Amniotic epithelial cell (primary cell): ENCODE data around the gene CENPVL1.
"Not testable (repeated sequence)": the region's sequence is repeated elsewhere in the genome, so short reads cannot be mapped to it uniquely, and the experiment has no call there.

ENCODE experiments used
- DNase-seq: peaks from one replicate; pipeline ENCODE4 v3.0.0-alpha.2; 2010; ENCODE audit warnings: low read depth

Gene CENPVL1

DNA sequence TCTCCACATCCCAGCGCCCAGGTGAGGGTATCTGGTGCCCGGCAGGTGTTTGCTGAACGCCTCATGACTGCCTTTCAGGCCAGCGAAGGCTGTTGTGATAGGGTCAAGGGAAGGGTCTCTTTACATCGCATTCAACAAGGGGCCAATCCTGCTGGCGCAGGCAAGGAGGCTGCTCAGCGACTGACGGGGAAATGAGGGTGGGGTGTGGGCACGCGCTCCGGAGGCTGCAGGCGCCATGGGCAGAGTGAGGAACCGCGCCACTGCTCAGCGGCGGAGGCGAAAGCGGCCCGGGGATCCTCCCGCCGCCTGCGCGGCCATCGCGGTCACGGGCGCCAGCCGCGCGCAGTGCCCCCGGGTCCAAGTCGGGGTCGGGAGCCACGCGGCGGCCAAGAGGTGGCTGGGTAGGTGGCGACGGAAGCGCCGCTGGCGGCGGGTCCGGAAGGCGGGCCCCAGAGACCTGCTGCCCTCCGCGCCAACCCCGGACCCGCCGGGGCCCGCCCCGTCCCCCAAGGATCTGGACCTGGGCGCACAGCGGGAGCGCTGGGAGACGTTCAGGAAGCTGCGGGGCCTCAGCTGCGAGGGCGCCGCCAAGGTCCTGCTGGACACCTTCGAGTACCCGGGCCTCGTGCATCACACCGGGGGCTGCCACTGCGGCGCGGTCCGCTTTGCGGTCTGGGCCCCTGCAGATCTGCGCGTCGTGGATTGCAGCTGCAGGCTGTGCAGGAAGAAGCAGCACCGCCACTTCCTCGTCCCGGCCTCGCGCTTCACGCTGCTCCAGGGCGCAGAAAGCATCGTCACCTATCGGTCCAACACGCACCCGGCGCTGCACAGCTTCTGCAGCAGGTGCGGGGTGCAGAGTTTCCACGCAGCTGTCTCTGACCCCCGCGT is at the start of gene CENPVL1:
Gene CENPVL1, plus strand, starts transcription at position 236 of the 888 bp plus-strand sequence. Its CDS starts 0 bp downstream, at position 236.
- not testable (repeated sequence) for DNase-seq

DNA sequence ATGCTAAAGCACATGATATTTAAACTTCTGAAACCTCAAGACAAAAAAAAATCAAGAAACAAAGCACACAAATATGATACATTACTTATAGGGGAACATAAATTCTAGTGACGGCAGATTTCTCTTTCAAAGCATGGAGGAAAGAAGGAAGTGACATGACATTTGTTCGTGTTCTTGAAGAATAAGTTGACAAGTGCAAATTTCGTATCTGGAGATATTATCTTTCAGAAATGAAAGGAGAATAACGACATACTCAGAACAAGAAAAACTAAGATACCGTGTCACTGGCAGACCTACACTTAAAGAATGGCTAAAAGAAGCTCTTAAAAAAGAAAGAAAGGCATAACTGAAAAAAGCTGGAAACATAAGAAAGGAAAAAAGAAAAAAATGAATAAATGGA is 44.3 kb upstream of the CENPVL1 start:
- no peak for DNase-seq

DNA sequence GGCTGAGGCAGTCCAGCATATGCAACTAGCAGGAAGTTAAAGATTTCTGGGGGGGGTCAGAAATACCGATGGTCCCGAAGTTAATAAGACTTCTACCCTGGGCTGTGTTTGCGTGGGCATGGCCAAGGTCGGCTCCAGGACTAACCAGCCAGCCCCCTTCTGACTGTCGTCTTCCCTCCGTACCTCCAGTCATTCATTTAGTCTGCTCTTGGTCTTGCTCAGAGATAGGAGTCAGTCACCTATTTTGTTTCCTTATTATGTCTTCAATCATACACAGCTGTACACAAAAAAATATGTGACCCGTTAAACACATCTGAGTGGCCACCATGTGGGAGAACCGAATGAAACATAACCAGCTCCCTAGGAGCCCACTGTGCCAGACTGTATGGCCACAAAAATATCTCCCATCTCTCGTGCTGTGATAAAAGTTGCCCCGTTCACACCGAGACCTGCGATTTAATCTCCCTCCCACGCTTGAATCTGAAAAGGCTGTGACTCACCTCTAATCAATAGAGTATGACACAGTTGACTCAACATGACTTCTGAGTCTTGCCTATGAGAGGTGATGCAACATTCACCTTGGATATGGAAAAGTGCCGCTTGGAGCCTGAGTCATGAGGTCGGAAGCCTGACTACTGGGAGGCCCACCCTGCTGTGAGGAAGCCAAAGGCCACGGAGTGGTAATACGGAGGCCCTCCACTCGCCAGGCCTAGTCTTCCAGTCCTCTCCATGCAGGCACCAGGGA is 30.5 kb upstream of the CENPVL1 start:
- DNase-seq, result not testable (repeated sequence)

DNA sequence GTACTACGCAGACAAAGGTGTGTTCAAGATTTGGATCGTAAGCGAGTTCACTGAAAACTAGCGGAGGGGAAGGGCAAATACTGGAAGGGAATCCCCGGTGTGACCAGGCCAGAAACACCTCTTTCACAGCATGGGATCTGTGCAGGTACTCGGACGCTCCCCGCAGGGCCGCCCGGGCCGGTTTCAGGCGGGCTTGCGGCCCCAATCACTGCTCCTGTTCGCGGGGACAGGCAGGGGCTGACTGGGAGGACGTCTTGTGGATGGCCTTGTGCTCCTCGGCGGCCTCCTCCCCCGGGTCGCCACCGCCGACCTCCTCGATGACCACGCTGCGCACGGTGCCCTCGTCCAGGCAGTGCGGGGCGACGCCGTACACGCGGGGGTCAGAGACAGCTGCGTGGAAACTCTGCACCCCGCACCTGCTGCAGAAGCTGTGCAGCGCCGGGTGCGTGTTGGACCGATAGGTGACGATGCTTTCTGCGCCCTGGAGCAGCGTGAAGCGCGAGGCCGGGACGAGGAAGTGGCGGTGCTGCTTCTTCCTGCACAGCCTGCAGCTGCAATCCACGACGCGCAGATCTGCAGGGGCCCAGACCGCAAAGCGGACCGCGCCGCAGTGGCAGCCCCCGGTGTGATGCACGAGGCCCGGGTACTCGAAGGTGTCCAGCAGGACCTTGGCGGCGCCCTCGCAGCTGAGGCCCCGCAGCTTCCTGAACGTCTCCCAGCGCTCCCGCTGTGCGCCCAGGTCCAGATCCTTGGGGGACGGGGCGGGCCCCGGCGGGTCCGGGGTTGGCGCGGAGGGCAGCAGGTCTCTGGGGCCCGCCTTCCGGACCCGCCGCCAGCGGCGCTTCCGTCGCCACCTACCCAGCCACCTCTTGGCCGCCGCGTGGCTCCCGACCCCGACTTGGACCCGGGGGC is 28.2 kb upstream of the CENPVL1 start:
- DNase-seq, result not testable (repeated sequence)

DNA sequence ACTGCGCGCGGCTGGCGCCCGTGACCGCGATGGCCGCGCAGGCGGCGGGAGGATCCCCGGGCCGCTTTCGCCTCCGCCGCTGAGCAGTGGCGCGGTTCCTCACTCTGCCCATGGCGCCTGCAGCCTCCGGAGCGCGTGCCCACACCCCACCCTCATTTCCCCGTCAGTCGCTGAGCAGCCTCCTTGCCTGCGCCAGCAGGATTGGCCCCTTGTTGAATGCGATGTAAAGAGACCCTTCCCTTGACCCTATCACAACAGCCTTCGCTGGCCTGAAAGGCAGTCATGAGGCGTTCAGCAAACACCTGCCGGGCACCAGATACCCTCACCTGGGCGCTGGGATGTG is 27.6 kb upstream of the CENPVL1 start, which contains the start of gene CENPVL2:
Gene CENPVL2, minus strand, starts transcription at position 112 of the 343 bp plus-strand sequence. Its CDS starts 0 bp downstream, at position 112.
- not testable (repeated sequence) for DNase-seq

DNA sequence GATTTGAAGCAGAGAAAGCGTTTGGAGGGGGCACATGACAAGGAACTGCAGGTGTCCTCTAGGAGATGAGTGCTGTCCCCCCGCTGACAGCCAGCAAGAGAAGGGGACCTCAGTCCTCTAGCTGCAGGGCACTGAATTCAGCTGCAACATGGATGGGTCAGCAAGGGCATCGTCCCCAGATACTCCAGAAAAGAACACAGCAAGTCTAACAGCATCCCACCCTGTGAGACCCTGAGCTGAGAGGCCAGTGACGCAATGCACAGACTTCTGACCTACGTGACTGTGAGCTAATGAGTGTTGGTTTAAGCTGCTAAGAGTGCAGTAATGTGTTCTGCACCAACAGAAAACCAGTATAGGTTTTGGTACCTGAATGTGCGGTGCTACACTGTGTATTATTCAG is 16.1 kb upstream of the CENPVL1 start:
- DNase-seq, result no peak

DNA sequence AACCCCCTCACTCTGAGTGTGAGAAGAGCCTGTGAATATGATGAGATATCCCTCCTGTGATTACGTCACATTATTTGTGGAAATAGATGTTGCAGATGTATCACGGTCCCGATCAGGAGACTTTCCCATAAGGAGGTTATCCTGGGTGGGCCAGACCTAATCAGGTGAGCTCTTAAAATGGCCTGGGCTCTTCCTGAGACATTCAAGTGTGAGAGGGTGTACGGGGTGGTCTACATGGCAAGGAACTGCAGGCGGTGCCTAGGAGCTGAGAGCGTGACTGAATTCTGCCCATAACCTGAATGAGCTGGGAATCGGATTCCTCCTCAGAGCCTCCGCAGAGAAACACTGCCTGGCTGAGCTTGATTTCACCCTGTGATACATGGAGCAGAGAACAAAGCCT is 12.9 kb upstream of the CENPVL1 start:
- no peak for DNase-seq

DNA sequence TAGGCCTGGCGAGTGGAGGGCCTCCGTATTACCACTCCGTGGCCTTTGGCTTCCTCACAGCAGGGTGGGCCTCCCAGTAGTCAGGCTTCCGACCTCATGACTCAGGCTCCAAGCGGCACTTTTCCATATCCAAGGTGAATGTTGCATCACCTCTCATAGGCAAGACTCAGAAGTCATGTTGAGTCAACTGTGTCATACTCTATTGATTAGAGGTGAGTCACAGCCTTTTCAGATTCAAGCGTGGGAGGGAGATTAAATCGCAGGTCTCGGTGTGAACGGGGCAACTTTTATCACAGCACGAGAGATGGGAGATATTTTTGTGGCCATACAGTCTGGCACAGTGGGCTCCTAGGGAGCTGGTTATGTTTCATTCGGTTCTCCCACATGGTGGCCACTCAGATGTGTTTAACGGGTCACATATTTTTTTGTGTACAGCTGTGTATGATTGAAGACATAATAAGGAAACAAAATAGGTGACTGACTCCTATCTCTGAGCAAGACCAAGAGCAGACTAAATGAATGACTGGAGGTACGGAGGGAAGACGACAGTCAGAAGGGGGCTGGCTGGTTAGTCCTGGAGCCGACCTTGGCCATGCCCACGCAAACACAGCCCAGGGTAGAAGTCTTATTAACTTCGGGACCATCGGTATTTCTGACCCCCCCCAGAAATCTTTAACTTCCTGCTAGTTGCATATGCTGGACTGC is 2.8 kb downstream of the CENPVL1 start:
- DNase-seq, result not testable (repeated sequence)

DNA sequence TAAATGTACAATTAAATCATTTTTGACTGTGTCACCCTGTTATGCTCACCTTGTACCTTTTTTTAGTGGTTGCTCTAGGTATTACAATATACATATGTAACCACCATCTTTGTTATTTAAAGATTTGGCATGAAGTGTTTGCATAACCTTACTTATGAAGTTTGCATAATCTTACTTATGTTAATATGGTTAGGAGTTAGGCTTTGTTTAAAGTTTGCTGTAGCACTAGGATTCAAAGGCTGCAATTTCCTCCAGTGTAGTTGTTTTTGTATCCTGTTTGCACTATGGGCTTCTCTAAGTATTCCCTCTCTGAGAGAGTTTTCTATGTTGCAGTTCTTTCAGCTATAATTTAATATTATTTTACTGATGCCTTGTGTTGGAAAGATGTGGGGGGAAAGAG is 17.9 kb downstream of the CENPVL1 start:
- DNase-seq, result no peak

DNA sequence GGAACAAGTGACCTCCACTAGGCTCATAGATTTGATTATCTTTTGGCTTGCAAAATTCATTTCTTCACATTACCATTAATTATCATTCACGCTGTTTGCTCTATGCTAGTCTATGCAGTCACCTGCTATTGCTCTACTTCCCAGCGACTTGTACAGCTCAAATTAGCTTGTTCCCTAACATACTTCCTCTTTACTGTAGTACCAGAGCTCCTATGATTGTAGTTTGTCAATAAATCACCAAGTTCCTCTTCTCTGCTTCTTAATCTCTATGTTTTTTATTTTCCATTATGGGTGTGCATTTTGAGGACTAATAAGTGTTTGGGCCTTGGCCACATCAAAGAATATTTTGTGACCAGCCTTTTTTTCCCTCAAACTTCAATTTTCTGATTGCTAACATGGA is 26.8 kb downstream of the CENPVL1 start:
- DNase-seq, result no peak

DNA sequence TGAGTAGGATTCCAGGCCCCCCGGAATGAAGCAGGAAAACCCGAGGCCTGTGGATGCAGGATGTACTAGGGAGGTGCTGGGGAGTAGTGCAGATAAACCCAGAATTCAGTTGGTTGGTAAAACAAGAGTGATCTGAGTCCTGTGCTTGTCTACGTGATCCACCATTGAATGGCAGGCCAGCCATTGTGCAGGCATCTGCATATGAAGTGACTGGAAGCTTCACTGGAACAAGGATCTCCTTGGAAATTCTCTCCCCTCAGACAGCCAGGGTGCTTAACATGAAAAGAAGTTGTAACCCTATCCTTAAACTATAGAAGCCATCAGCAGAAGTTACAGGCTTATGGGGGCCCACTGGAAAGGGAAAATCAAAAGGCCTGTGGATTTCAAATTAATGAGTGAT is 32.3 kb downstream of the CENPVL1 start:
- DNase-seq, result no peak

DNA sequence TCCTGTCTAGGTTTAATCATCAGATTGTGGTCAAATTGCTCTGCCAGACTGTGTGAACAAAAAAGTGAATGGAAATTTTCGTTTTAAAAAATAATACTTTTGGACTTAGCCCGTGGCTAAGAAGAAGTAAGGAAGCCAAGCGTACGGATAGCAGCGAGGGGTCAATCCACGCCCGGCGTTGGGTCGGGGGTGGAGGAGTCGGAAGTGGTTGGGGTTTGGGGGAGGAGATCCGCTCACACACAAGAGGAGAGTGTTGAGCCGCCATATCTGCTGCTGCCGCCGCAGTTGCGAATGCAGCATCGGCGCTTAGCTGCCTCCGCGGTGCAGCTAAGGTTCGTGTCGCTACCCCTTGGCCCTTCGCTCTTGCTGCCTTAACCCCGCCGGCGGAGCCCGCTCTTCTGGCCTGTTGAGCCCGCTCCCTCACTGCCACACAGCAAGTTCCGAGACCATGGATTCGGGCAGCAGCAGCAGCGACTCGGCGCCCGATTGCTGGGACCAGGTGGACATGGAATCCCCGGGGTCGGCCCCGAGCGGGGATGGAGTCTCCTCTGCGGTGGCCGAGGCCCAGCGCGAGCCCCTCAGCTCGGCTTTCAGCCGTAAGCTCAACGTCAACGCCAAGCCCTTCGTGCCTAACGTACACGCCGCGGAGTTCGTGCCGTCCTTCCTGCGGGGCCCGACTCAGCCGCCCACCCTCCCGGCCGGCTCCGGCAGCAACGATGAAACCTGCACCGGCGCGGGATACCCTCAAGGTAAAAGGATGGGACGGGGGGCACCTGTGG is 33.1 kb downstream of the CENPVL1 start, which contains the start of gene GSPT2:
Gene GSPT2, plus strand, starts transcription at position 264 of the 779 bp plus-strand sequence. Its CDS starts 185 bp downstream, at position 449.
- peak; percentile 82 for DNase-seq

DNA sequence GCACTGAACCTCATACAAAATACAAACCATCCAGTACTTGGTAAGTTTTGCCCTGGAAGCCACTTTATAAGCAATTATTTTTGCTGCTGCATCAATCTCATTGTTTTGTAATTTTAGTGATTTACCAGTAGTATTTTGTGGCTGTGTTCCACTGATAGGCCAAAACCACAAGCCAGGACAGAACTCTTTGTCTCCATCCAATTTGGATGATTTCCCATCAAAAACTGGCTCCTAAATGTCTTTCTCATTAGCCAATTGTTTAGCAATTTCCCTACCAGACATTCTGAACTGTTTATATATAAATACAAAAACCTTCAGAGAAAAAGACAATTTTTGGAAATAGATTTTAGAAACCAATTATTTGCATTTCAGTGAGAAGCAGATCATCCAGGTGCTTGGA is 37.4 kb downstream of the CENPVL1 start:
- DNase-seq, result peak; percentile 57

DNA sequence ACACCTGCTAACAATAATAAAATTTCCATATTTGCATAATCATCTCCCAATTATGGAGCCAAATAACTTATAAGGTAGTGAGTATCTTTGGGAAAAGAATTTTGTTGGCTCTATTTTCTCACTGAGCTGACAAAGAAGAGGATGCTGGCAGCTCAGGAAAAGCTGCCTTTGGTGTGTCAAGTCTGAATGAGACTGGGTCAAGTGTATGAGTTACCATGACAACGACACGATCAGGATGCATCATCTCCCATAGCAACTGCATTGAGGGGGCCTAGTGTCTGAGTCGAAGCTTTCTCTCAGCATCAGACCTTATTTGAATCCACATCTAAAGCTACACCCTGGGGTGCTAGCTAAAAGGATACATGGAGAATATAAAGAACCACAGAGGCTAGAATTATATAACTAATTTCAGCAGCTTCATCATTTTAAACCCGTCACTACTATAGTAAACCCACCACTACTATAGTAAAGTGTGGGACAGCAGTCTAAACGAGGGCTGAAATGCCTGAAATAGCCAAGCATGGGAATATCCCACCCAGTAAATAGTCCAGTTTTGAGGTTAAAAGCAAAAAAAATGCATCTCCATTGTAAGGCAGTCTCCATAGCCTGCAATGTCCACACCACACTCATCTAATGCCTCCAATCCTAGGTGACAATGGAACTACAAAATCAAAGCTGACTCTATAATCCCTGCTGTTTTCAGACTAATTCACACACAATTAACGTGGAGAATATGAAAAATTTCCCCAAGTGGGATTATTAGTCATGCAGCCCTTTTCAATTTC is 48.9 kb downstream of the CENPVL1 start:
- DNase-seq, result no peak

DNA sequence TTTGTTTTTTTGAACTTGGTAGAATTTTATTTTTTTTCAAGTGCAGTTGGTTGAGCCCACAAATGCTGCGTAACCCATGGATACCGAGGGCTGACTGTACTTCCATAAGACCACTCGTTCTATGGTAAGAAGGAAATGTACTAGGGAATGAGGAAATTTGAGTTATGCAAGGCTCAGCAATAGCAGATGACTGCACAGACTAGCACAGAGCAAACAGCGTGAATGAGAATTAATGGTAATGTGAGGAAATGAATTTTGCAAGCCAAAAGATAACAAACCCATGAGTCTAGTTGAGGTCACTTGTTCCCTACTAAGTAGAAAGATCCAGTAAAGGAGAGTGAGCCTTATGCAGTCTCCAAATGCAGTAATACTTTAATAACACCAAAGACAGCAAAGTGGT is 50.3 kb downstream of the CENPVL1 start:
- peak; percentile 84 for DNase-seq
